HepG2 (cell line): Measurements from ENCODE around the gene ADM. TPM values are rescaled to one million over a fixed set of nuclear protein-coding genes. Genes with fewer than 3 reads are reported as not detected.

ENCODE experiments used
- ETV5 ChIP-seq: IDR thresholded peaks from 2 replicates; pipeline ENCODE4 v1.6.1; 2018; ENCODE audit warnings: missing biosample characterization, missing genetic modification reagents, inconsistent platforms, borderline replicate concordance
- FOXA3 ChIP-seq: IDR thresholded peaks from 2 replicates; pipeline ENCODE4 v1.6.1; 2016; ENCODE audit warnings: missing genetic modification reagents, missing compliant biosample characterization
- NCOA2 ChIP-seq: sonication (generic); formaldehyde crosslinking; IDR thresholded peaks from 2 replicates; pipeline ENCODE4 v1.8.0; 2022; ENCODE audit warnings: inconsistent platforms
- NRL ChIP-seq: sonication (generic); formaldehyde crosslinking; IDR thresholded peaks from 2 replicates; pipeline ENCODE4 v1.5.0; 2020; ENCODE audit warnings: missing genetic modification reagents, mild to moderate bottlenecking, moderate library complexity, borderline replicate concordance
- SALL1 ChIP-seq: sonication (generic); formaldehyde crosslinking; IDR thresholded peaks from 2 replicates; pipeline ENCODE4 v1.8.0; 2022; ENCODE audit warnings: mild to moderate bottlenecking, missing genetic modification reagents
- SOX5 ChIP-seq: IDR thresholded peaks from 2 replicates; pipeline ENCODE4 v1.6.1; 2016; ENCODE audit warnings: borderline replicate concordance
- ZNF264 ChIP-seq: sonication (generic); formaldehyde crosslinking; IDR thresholded peaks from 2 replicates; pipeline ENCODE4 v1.4.0; 2020; ENCODE audit warnings: missing genetic modification reagents
- ZNF331 ChIP-seq: sonication (generic); formaldehyde crosslinking; IDR thresholded peaks from 2 replicates; pipeline ENCODE4 v1.4.0; 2020; ENCODE audit warnings: missing genetic modification reagents
- ZNF552 ChIP-seq: sonication (generic); formaldehyde crosslinking; IDR thresholded peaks from 2 replicates; pipeline ENCODE4 v1.9.0; 2022; ENCODE audit warnings: missing genetic modification reagents, mild to moderate bottlenecking, borderline replicate concordance
- ZNF670 ChIP-seq: sonication (generic); formaldehyde crosslinking; IDR thresholded peaks from 2 replicates; pipeline ENCODE4 v1.8.0; 2022; ENCODE audit warnings: mild to moderate bottlenecking, missing genetic modification reagents, borderline replicate concordance
- ZNF674 ChIP-seq: sonication (generic); formaldehyde crosslinking; IDR thresholded peaks from 2 replicates; pipeline ENCODE4 v1.5.0; 2020; ENCODE audit warnings: low read depth, mild to moderate bottlenecking, missing genetic modification reagents
- ZNF747 ChIP-seq: sonication (generic); formaldehyde crosslinking; IDR thresholded peaks from 2 replicates; pipeline ENCODE4 v1.8.1; 2023; ENCODE audit warnings: missing genetic modification reagents, mild to moderate bottlenecking, borderline replicate concordance
- ZNF75D ChIP-seq: sonication (generic); formaldehyde crosslinking; IDR thresholded peaks from 2 replicates; pipeline ENCODE4 v1.8.1; 2023; ENCODE audit warnings: missing genetic modification reagents, mild to moderate bottlenecking, borderline replicate concordance
- ZNF761 ChIP-seq: sonication (generic); formaldehyde crosslinking; conservative IDR thresholded peaks from 2 replicates; pipeline ENCODE4 v1.4.0; 2020; ENCODE audit warnings: mild to moderate bottlenecking, missing genetic modification reagents
- ZNF772 ChIP-seq: sonication (generic); formaldehyde crosslinking; IDR thresholded peaks from 2 replicates; pipeline ENCODE4 v1.5.0; 2020; ENCODE audit warnings: mild to moderate bottlenecking, missing genetic modification reagents
- polyA plus RNA-seq, 8 experiments: library from polyadenylated mRNA; depleted of rRNA in 3 of 8; stranded (reverse) in 7 of 8; unstranded in 1 of 8; fragments of >200 nt; fragmentation: Illumina TruSeq in 4 of 8; extraction: Trizol in 4 of 8; gene quantifications; 2 replicates each; pipeline versions ENCODE4 v1.2.1 to v1.2.3, GENCODE V29; 2011 to 2016; ENCODE audit warnings: low read depth in 4 of 8, missing spikeins in 1 of 8, mixed read lengths in 1 of 8; ENCODE audit not compliant: insufficient read depth in 1 of 8
- total RNA-seq, 5 experiments: library from RNA; depleted of rRNA; stranded (reverse); fragments of >200 nt; fragmentation: Illumina TruSeq; extraction: Trizol; gene quantifications; 2 replicates each; pipeline ENCODE4 v1.2.3, GENCODE V29; 2016; ENCODE audit warnings: low read depth in 1 of 5
- TF ChIP-seq, protein P1 (sequence below): sonication (generic); formaldehyde crosslinking; IDR thresholded peaks from 2 replicates; pipeline ENCODE4 v1.4.0; 2020; ENCODE audit warnings: missing genetic modification reagents, borderline replicate concordance
- TF ChIP-seq, protein P2 (sequence below): sonication (generic); formaldehyde crosslinking; IDR thresholded peaks from 2 replicates; pipeline ENCODE4 v1.4.0; 2020; ENCODE audit warnings: missing genetic modification reagents
- TF ChIP-seq, protein P3 (sequence below): sonication (generic); formaldehyde crosslinking; IDR thresholded peaks from 2 replicates; pipeline ENCODE4 v1.9.0; 2022; ENCODE audit warnings: low read depth, missing genetic modification reagents
- TF ChIP-seq, protein P4 (sequence below): sonication (generic); formaldehyde crosslinking; IDR thresholded peaks from 2 replicates; pipeline ENCODE4 v1.4.0; 2020; ENCODE audit warnings: missing genetic modification reagents, borderline replicate concordance
- TF ChIP-seq, protein P5 (sequence below): sonication (generic); formaldehyde crosslinking; IDR thresholded peaks from 2 replicates; pipeline ENCODE4 v1.4.0; 2020; ENCODE audit warnings: missing genetic modification reagents

ADM gene
- total and polyA plus RNA-seq, 2 of the 13 experiments (the other 11 are each of a cell fraction or from before 2014, with no cell fraction given), result 10.7 to 26.1 TPM

DNA sequence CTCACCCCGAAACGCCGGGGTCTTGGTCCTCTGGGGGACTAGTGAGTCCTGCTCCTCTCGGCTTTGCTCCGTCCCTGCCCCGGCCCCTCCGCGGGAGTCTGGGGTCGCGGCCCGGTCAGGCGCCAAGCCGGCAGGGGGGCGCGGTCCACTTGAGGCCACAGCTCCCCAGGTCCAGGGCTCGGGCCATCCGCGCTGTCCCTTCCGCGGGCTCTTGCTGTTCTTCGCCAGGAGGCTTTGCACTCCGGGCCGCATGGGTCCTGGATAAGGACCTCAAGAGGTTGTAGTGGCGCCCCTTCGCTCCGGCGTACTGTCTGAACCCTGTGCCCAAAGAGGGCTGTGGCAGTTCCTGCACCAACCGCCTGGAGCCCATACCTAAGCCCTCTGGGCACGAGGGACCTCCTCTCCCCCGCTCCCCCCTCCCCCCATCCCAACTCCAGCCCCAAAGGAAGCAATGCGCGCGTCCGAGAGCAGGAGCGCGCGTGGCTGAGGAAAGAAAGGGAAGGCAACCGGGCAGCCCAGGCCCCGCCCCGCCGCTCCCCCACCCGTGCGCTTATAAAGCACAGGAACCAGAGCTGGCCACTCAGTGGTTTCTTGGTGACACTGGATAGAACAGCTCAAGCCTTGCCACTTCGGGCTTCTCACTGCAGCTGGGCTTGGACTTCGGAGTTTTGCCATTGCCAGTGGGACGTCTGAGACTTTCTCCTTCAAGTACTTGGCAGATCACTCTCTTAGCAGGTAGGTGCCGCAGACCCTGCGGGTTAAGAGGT, at the start of gene ADM (continued):
- TF ChIP-seq FOXA3, result peak; percentile 14; the same call in 1 of the 2 replicates
- TF ChIP-seq, protein P1, sequence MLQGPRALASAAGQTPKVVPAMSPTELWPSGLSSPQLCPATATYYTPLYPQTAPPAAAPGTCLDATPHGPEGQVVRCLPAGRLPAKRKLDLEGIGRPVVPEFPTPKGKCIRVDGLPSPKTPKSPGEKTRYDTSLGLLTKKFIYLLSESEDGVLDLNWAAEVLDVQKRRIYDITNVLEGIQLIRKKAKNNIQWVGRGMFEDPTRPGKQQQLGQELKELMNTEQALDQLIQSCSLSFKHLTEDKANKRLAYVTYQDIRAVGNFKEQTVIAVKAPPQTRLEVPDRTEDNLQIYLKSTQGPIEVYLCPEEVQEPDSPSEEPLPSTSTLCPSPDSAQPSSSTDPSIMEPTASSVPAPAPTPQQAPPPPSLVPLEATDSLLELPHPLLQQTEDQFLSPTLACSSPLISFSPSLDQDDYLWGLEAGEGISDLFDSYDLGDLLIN (CRISPR knock-in tag), result no peak
- TF ChIP-seq, protein P2, sequence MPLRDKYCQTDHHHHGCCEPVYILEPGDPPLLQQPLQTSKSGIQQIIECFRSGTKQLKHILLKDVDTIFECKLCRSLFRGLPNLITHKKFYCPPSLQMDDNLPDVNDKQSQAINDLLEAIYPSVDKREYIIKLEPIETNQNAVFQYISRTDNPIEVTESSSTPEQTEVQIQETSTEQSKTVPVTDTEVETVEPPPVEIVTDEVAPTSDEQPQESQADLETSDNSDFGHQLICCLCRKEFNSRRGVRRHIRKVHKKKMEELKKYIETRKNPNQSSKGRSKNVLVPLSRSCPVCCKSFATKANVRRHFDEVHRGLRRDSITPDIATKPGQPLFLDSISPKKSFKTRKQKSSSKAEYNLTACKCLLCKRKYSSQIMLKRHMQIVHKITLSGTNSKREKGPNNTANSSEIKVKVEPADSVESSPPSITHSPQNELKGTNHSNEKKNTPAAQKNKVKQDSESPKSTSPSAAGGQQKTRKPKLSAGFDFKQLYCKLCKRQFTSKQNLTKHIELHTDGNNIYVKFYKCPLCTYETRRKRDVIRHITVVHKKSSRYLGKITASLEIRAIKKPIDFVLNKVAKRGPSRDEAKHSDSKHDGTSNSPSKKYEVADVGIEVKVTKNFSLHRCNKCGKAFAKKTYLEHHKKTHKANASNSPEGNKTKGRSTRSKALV (CRISPR knock-in tag), result 0 out of 2 replicates have a peak, but pooled peaks have one; percentile 79
- no peak for TF ChIP-seq ZNF674 (CRISPR knock-in tag)
- TF ChIP-seq ZNF264 (CRISPR knock-in tag), result 0 out of 2 replicates have a peak, but pooled peaks have one; percentile 47
- TF ChIP-seq SALL1 (CRISPR knock-in tag), result peak; percentile 56
- TF ChIP-seq NCOA2 (CRISPR knock-in tag), result no peak
- TF ChIP-seq SOX5 (CRISPR knock-in tag), result peak; percentile 37; the same call in 1 of the 2 replicates
- TF ChIP-seq, protein P3, sequence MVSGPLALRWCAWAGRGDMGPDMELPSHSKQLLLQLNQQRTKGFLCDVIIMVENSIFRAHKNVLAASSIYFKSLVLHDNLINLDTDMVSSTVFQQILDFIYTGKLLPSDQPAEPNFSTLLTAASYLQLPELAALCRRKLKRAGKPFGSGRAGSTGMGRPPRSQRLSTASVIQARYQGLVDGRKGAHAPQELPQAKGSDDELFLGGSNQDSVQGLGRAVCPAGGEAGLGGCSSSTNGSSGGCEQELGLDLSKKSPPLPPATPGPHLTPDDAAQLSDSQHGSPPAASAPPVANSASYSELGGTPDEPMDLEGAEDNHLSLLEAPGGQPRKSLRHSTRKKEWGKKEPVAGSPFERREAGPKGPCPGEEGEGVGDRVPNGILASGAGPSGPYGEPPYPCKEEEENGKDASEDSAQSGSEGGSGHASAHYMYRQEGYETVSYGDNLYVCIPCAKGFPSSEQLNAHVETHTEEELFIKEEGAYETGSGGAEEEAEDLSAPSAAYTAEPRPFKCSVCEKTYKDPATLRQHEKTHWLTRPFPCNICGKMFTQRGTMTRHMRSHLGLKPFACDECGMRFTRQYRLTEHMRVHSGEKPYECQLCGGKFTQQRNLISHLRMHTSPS, result peak; percentile 58; the same call in 1 of the 2 replicates
- TF ChIP-seq ZNF747 (CRISPR knock-in tag), result 0 out of 2 replicates have a peak, but pooled peaks have one; percentile 16
- peak; percentile 19; the same call in 1 of the 2 replicates for TF ChIP-seq ZNF772
- TF ChIP-seq ZNF75D (CRISPR knock-in tag), result no peak
- 0 out of 2 replicates have a peak, but pooled peaks have one; percentile 73 for TF ChIP-seq ZNF552 (CRISPR knock-in tag)
- TF ChIP-seq ZNF331 (CRISPR knock-in tag), result peak; percentile 20
- TF ChIP-seq ZNF761 (CRISPR knock-in tag), result peak; percentile 13
- TF ChIP-seq ETV5 (CRISPR knock-in tag), result peak; percentile 22; the same call in 1 of the 2 replicates
- TF ChIP-seq NRL (CRISPR knock-in tag), result peak; percentile 73; the same call in 1 of the 2 replicates
- TF ChIP-seq, protein P4, sequence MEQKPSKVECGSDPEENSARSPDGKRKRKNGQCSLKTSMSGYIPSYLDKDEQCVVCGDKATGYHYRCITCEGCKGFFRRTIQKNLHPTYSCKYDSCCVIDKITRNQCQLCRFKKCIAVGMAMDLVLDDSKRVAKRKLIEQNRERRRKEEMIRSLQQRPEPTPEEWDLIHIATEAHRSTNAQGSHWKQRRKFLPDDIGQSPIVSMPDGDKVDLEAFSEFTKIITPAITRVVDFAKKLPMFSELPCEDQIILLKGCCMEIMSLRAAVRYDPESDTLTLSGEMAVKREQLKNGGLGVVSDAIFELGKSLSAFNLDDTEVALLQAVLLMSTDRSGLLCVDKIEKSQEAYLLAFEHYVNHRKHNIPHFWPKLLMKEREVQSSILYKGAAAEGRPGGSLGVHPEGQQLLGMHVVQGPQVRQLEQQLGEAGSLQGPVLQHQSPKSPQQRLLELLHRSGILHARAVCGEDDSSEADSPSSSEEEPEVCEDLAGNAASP (CRISPR knock-in tag), result peak; percentile 55
- TF ChIP-seq, protein P5, sequence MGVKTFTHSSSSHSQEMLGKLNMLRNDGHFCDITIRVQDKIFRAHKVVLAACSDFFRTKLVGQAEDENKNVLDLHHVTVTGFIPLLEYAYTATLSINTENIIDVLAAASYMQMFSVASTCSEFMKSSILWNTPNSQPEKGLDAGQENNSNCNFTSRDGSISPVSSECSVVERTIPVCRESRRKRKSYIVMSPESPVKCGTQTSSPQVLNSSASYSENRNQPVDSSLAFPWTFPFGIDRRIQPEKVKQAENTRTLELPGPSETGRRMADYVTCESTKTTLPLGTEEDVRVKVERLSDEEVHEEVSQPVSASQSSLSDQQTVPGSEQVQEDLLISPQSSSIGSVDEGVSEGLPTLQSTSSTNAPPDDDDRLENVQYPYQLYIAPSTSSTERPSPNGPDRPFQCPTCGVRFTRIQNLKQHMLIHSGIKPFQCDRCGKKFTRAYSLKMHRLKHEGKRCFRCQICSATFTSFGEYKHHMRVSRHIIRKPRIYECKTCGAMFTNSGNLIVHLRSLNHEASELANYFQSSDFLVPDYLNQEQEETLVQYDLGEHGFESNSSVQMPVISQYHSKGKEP (CRISPR knock-in tag), result 0 out of 2 replicates have a peak, but pooled peaks have one; percentile 21
- TF ChIP-seq ZNF670 (CRISPR knock-in tag), result 0 out of 2 replicates have a peak, but pooled peaks have one; percentile 69
